GM18870 (cell line): Measurements from ENCODE around the gene SLC2A8.

Experiments used
- ATAC-seq: cut with Tn5 transposase; IDR thresholded peaks from one replicate; pipeline ENCODE4 v1.9.1; 2021; ENCODE audit warnings: moderate library complexity; ENCODE audit not compliant: unreplicated experiment

SLC2A8 gene

DNA sequence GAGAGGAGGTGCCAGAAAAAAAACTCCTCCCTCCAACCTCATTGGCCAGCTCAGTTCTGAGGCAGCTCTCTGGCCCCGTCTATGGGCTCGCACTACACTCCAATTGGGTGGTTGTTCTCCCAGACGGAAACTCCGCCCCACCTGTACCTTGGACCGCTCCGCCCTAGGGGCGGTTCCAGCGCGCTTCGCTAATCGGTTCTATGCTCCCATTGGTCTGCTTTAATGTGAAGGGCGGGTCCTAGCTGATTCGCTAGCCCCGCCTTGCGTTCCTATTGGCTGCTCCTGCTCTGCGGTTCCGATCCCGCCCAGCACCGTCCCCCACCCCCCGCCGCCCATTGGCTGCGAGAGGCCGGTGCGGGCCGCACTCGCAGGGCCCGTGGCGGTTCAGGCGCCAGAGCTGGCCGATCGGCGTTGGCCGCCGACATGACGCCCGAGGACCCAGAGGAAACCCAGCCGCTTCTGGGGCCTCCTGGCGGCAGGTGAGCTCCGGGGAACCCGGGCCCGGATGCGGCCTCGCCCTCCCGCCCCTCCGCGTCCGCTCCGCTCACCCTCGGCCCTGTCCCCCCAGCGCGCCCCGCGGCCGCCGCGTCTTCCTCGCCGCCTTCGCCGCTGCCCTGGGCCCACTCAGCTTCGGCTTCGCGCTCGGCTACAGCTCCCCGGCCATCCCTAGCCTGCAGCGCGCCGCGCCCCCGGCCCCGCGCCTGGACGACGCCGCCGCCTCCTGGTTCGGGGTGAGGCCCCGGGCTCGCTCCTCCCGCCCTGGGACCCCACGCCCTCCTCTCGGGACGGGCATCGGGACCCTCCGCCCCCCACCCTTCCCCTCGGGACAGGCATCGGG is at the start of gene SLC2A8:
TSS of gene SLC2A8 (plus strand) at position 362 of the 838 bp plus-strand sequence. CDS start at position 424, 62 bp downstream.
- ATAC-seq: peak; percentile 97

DNA sequence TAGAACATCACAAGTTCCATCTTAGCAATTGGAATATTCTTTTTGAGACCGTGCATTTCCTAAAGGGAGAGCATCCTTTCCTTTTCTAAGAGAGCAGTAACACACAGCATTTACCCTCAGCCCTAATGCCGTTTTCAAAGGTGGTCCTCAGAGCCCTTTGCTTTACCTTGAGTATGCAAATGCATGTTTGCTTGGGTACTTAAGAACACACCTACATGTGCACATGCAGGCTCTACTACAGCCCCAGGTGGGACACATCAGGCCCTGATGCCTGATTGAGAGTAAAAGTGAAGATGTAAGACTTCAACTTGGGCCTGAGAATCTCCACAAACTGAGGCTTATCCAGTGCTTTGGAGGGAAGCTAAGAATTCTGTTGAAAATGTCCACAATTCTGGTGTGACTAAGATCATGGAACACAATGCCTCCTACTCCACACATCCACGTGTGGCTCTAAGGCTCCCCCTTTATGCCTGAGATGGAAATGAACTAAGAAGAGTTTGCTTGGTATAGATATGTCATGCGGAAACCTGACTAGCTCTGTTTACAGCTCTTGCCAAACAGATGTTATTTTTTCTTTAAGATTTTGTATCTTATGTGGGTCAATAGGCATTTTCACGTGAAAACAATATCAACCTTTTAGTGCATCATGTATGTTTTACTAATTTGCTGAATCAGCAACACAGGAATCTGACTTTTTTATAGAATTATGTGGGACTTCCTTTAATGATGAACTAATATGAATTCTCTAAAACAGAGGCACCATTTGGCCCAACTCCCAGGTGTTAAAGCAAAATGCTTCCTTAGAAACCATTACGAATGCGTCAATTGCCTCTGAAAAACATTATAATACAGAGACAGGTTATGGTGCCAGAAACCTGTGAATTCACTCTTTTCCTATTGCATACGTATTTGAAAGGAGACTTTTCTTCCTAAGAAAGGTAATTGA is 48.9 kb upstream of the SLC2A8 start:
- ATAC-seq: no peak

DNA sequence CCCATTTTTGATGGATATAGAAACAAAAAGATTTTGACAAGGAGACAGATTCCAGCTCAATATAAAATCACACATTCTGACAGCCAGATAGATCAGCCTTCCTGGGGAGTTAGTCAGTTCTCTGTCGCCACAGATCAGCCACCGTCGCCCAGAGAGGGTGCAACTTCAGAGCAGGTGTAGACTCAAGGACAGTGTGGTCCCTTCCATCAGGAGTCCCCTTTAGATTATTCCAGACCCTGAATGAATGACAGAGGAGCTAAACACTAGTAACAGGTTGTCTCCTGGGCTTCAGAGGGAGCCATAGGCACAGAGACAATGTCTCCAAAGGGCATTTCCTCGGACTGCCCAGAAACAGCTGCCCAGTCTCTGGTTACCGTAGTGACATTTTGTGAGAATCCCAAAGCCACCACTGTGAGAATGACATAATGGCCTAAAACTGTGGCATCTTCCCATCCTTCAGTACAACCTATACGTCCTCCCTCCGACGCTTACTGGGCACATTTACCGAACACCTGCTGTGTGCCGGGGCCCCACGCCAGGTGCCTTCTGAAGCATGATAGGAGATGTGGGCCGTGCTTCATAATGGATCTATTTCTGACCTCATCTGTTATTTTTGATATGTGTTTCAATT is 47.4 kb upstream of the SLC2A8 start:
- no peak for ATAC-seq

DNA sequence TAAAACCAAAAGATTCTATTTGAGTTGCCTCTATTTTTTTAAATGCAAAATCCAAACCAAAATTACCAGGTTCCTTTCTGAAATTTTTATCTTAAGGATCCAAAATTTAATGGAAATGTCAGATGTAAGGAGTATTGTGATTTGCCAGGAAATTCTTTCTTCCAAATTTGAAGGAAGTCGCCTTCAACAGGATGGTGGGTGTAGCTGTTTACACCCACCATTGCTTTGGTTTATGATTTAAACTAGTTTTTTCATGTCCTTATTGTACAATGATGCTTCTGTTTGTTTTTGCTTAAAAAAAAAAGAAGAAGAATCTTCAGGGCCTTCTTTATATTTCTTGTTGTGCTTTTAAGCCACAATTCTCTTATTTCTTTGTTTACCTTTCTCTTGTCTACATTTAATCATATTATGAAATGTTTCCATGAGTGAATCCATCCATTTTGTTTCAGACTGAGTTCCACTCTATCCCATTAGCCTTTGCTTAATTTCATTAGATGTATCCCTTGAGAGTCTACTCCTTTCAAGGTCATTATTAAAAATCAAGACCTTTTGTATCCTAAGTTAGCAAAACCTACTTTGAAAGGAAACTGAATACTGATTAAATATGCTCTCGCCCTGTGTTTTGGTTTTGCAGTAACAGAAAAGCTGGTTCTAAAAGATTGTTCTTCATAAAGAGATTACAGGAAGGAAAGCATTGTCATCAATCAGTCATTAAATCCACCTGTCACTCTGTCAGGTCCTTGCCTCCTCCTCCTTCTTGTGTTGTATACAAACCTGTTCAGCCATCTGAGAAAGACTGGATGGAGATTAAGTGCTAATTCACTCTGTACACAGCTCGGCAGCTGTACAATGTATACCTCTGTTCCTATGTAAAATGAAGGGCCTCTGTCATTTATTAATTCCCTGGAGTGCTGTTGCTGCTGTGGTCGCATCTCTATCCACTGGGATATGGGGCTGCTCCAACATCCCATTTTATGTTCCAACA is 45.5 kb upstream of the SLC2A8 start:
- no peak for ATAC-seq

DNA sequence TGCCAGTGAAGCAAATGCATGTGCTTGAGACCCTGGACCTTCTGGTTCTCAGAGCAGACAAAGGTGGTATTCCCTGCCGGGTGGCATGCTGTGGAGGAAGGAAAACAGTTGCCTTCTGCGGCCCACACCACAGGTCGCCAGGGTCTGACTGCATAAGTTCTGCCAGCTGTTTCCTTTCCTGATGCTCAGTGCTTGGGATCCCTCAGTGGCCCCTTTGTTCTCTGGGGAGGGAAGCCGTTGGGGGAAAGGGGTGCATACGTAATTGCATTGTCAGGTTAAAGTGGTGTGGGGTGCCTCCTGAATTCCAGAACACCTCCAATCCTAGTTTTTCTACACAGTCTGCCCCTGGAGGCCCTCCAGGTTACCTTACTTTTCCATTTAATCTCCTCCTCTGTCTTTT is 43.1 kb upstream of the SLC2A8 start:
- no peak for ATAC-seq

GRCh38 chr9:127356906-127357305 is 40.1 kb upstream of the SLC2A8 start:
- ATAC-seq: no peak

GRCh38 chr9:127358023-127358535 is 38.9 kb upstream of the SLC2A8 start:
- no peak for ATAC-seq

- ATAC-seq: no peak
These were observed 38.2 kb upstream of the SLC2A8 start for GRCh38 chr9:127358770-127359169.

DNA sequence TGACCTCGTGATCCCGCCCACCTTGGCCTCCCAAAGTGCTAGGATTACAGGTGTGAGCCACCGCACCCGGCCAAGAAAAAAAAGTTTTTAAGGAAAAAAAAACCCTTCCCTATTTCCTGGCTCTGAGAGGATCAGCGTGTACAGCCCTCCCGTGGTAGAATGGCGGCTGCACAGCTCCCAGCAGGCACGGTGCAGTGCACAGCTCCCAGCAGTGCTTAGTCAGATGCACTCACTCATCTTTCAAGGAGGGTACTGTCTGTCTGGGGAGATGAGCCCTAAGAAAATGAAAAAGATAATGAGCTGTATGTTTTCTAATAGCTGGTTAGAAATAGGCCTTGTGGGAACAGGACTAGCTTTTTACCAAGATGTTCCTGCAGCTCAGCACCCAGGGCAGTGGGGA is 36.7 kb upstream of the SLC2A8 start:
- ATAC-seq: no peak

GRCh38 chr9:127360829-127361228 is 36.1 kb upstream of the SLC2A8 start:
- ATAC-seq: no peak

DNA sequence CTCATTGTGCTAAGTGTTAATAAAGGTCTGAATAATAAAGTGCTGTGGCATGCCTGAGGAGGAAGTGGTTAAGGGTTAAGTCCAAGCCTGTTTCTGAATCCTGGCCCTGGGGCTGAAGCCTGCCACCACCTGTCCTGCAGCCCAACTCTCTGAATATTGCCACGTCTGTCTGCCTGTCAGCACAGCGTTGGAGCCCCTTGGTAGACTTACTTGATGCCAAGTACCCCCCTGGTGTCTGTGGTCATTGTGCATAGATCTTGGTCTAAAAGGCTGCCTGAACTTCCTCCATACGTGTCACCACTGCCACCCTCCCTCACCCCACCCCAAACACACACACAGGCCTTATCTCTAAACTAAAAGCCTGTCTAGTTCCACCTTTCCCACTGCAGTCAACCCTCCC is 35.4 kb upstream of the SLC2A8 start:
- ATAC-seq: no peak

GRCh38 chr9:127362829-127363228 is 34.1 kb upstream of the SLC2A8 start:
- ATAC-seq: no peak

GRCh38 chr9:127365461-127365860 is 31.5 kb upstream of the SLC2A8 start:
- no peak for ATAC-seq

DNA sequence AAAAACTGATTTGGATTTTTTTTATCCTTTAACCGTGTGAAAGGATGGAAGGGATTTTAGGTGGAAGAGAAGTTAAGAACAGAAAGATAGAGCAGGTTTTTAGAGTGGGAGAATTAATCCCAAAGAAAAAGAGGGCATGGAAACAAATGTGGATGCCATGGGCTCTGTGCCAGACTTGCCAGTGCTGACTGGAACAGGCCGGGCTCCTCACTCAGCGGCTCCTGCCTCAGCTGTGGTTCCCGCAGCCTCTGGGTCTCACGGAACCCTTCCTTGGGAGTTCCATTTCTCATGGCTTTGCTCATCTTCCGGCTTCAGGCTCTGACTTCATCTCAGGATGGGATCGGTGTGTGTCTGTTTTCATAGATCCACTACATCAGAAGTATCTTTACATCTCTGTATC is 30.4 kb upstream of the SLC2A8 start:
- ATAC-seq: no peak

- ATAC-seq: no peak
These were observed 28.0 kb upstream of the SLC2A8 start for GRCh38 chr9:127368852-127369402.

DNA sequence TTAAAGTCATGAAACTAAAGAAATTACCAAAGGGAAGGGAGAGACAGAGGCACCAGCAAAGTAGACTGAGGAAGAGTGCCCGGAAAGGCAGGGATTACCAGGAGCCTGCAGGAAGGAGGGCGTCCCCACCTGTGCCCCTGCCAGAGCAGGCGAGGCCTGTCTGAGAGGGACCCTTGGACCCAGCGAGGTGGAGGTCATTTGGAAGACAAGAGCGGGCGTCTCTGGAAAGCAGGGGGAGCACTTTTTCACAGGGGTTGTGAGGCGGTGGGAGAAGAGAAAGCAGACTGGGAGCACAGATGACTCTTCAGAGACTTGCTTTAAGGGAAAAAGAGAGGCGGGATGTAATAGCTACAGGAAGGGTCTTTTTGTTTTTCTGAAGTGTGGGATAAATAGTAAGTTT is 27.5 kb upstream of the SLC2A8 start:
- ATAC-seq: no peak

DNA sequence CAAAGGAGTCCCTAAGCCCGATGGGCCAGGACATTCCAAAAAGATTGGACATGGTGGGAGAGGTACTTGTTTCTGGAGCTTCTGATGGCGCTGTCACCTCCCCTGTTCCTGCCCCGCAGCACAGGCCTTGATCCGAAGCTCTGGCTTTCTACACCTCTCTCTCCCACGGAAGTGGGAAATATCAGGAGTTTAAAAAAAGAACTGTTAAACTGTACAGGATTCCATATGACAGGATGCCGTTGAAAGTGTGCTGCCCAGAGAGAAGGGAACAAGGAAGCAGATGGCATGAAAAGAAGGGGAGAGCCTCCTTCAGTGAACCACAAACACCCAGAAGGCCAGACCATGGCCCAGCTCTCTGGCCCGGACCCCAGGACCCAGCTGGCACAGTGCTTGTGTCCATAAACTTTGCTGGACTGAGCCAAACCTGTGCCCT is 26.8 kb upstream of the SLC2A8 start:
- ATAC-seq: no peak

DNA sequence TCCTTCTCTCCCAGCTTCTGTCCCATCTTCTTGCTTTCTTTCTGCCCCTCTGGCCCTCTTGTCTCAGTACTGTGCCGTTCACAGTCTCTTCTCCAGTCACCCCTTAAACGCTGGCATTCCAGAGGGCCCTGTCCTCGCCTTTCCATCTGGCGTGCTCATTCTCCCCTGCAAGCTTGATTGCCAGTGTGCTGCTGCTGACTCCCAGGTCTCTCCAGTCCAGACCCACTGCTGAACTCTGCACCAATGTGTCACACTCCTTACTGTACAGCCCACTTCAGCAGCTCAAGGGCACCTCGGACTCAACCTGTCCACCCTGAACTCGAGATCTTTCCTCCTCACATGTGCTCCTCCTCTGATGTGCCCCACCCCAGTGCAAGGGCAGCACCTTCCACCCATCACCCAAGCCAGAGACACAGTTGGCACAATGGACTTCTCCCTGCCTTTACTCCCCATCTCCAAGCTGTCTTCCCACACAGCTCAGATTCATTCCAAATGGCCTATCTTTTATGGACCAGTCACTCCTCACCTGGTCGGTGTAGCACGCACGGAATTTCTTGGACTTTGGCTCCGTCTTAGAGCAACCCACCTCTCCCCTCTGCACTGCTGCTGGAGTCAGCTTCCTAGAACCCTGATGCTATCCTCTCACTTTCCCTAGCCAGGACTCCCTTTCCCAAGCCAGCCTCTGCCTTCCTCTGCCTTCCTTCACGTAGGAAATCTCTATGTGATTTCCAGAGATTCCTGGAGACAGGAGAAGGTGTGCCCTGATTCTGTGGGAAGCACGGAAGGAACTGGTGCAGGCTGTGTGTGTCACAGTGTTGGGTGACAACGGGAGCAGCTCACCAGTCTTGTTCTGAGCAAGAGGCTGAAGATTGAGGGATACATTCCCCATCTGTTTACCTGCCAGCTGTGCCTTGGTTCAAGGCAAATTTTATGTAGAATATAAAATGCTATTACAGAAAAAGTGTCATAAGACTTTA is 26.0 kb upstream of the SLC2A8 start:
- no peak for ATAC-seq
